A549 (cell line): ENCODE data around the gene LPAR5. TPM values are rescaled to one million over a fixed set of nuclear protein-coding genes. Genes with fewer than 3 reads are reported as not detected.
A peak's percentile ranks its signal among the peaks of the same experiment; 100 is the strongest.

Source experiments
- ATAC-seq, 2 experiments: fragments of 200-7000 bp in 1 of 2; fragments of >200 bp in 1 of 2; cut with Nextera tagmentation in 1 of 2; cut with Tn5 transposase in 1 of 2; 3 replicates each; pipeline versions ENCODE4 v1.8.0 to v1.9.1; 2018 to 2020; ENCODE audit warnings: mild to moderate bottlenecking in 1 of 2, moderate library complexity in 1 of 2
- CTCF ChIA-PET: fragments of 300-600 bp; sonication (Branson Sonifier 250); formaldehyde crosslinking; extraction: SDS; loops from one replicate; lab custom pipeline; 2021; ENCODE audit warnings: antibody characterized with exemption, inconsistent platforms; lab: Yijun Ruan, JAX
- POLR2A ChIA-PET: fragments of 350-600 bp; formaldehyde crosslinking; extraction: SDS; loops from one replicate; lab custom pipeline; 2021; ENCODE audit warnings: antibody characterized with exemption, inconsistent platforms; lab: Yijun Ruan, JAX
- DNase-seq, 2 experiments: peaks; one replicate each; pipeline versions ENCODE4 v3.0.0 to v3.0.0-alpha.2; 2011 to 2016; ENCODE audit warnings: low read depth in 1 of 2, low spot score in 1 of 2
- FAIRE-seq: peaks from 2 replicates; lab custom pipeline; 2011; peaks lifted over from hg19 to GRCh38; lab: Jason Lieb, UNC
- H3K27ac ChIP-seq, 2 experiments: fragments of >200 bp; sonication (Bioruptor Twin); formaldehyde crosslinking; 3 replicates each; pipeline ENCODE4 v1.5.1; 2016 to 2017
- H3K4me1 ChIP-seq: fragments of >200 bp; sonication (Bioruptor Twin); formaldehyde crosslinking; 3 replicates; pipeline ENCODE4 v1.6.1; 2016
- H3K4me2 ChIP-seq: fragments of >200 bp; sonication (Bioruptor Twin); formaldehyde crosslinking; 3 replicates; pipeline ENCODE4 v1.6.1; 2016
- H3K4me3 ChIP-seq: fragments of >200 bp; sonication (Bioruptor Twin); formaldehyde crosslinking; 3 replicates; pipeline ENCODE4 v1.5.1; 2016
- H3K9me3 ChIP-seq: fragments of >200 bp; sonication (Bioruptor Twin); formaldehyde crosslinking; 3 replicates; pipeline ENCODE4 v1.6.1; 2016
- ATOH8 ChIP-seq: fragments of 250-450 bp; sonication (Bioruptor Pico); IDR thresholded peaks from 2 replicates; pipeline ENCODE4 v1.5.0; 2020; ENCODE audit warnings: low read depth, mild to moderate bottlenecking, moderate library complexity
- BHLHE40 ChIP-seq: IDR thresholded peaks from 2 replicates; pipeline ENCODE4 v1.6.1; 2012; ENCODE audit warnings: low read depth, low read length, inconsistent platforms
- CBX2 ChIP-seq: fragments of 200-600 bp; sonication (generic); IDR thresholded peaks from 2 replicates; pipeline ENCODE4 v1.6.1; 2016; ENCODE audit warnings: low read depth, mild to moderate bottlenecking, borderline replicate concordance
- CHD4 ChIP-seq: fragments of 200-600 bp; sonication (generic); IDR thresholded peaks from 2 replicates; pipeline ENCODE4 v1.6.1; 2016; ENCODE audit warnings: antibody characterized with exemption, mild to moderate bottlenecking, borderline replicate concordance
- EHF ChIP-seq: fragments of 250-450 bp; sonication (Bioruptor Pico); IDR thresholded peaks from 2 replicates; pipeline ENCODE4 v1.5.0; 2020; ENCODE audit warnings: mild to moderate bottlenecking
- EHMT2 ChIP-seq: fragments of 200-600 bp; sonication (generic); IDR thresholded peaks from 2 replicates; pipeline ENCODE4 v1.6.1; 2016; ENCODE audit warnings: antibody characterized with exemption, low read depth, mild to moderate bottlenecking, moderate library complexity
- ELK1 ChIP-seq: fragments of 150-350 bp; IDR thresholded peaks from 2 replicates; pipeline ENCODE4 v1.6.1; 2014; ENCODE audit warnings: low read depth, mild to moderate bottlenecking, low read length
- EP300 ChIP-seq, 2 experiments: fragments of >200 bp; sonication (Bioruptor Twin); formaldehyde crosslinking; IDR thresholded peaks; 2 replicates in 1 of 2; 3 replicates in 1 of 2; pipeline ENCODE4 v1.6.1; 2016 to 2017
- ESRRA ChIP-seq: fragments of 150-350 bp; IDR thresholded peaks from 2 replicates; pipeline ENCODE4 v1.6.1; 2014; ENCODE audit warnings: mild to moderate bottlenecking, low read length, borderline replicate concordance
- GATA3 ChIP-seq: IDR thresholded peaks from 2 replicates; pipeline ENCODE4 v1.6.1; 2012; ENCODE audit warnings: borderline replicate concordance
- HES2 ChIP-seq: fragments of >200 bp; sonication (Bioruptor Twin); formaldehyde crosslinking; IDR thresholded peaks from 2 replicates; pipeline ENCODE4 v1.6.1; 2016
- HOXA7 ChIP-seq: fragments of 250-450 bp; sonication (Bioruptor Pico); IDR thresholded peaks from 2 replicates; pipeline ENCODE4 v1.5.0; 2020; ENCODE audit warnings: mild to moderate bottlenecking, moderate library complexity
- JUN ChIP-seq, 2 experiments: fragments of >200 bp; sonication (Bioruptor Twin); formaldehyde crosslinking; IDR thresholded peaks; 2 replicates in 1 of 2; 3 replicates in 1 of 2; pipeline ENCODE4 v1.6.1; 2016 to 2017
- MAFK ChIP-seq: fragments of 450-650 bp; IDR thresholded peaks from 2 replicates; pipeline ENCODE4 v1.6.1; 2014; ENCODE audit not compliant: partially characterized antibody
- NFE2L2 ChIP-seq: fragments of 150-350 bp; conservative IDR thresholded peaks from 2 replicates; pipeline ENCODE4 v1.6.1; 2014; ENCODE audit warnings: low read length
- NPAS2 ChIP-seq: fragments of 250-450 bp; sonication (Bioruptor Pico); IDR thresholded peaks from 2 replicates; pipeline ENCODE4 v1.8.0; 2022; ENCODE audit warnings: mild to moderate bottlenecking, moderate library complexity, borderline replicate concordance
- POLR2A ChIP-seq: IDR thresholded peaks from 2 replicates; pipeline ENCODE4 v1.6.1; 2012; ENCODE audit warnings: mild to moderate bottlenecking, low read length
- SREBF2 ChIP-seq: fragments of 450-650 bp; IDR thresholded peaks from 2 replicates; pipeline ENCODE4 v1.6.1; 2014; ENCODE audit warnings: mild to moderate bottlenecking, moderate library complexity
- TFCP2L1 ChIP-seq: fragments of 250-450 bp; sonication (Bioruptor Pico); IDR thresholded peaks from 2 replicates; pipeline ENCODE4 v1.5.0; 2021; ENCODE audit warnings: mild to moderate bottlenecking
- ZFP36 ChIP-seq: fragments of 450-650 bp; IDR thresholded peaks from 2 replicates; pipeline ENCODE4 v1.6.1; 2014; ENCODE audit warnings: borderline replicate concordance; ENCODE audit not compliant: partially characterized antibody
- ZNF302 ChIP-seq: fragments of 250-450 bp; sonication (Bioruptor Pico); IDR thresholded peaks from 2 replicates; pipeline ENCODE4 v1.9.0; 2021; ENCODE audit warnings: inconsistent platforms, mild to moderate bottlenecking, moderate library complexity
- ZSCAN20 ChIP-seq: fragments of 250-450 bp; sonication (Bioruptor Pico); IDR thresholded peaks from 2 replicates; pipeline ENCODE4 v1.8.0; 2022; ENCODE audit warnings: mild to moderate bottlenecking, moderate library complexity
- WGBS: methylation state at CpG from one replicate; pipeline ENCODE4 v1.1.6; 2017; ENCODE audit errors: missing lambda C conversion rate; 5-methylcytosine and 5-hydroxymethylcytosine counted together
- polyA plus RNA-seq, 4 experiments: library from polyadenylated mRNA; depleted of rRNA in 3 of 4; stranded (reverse); fragments of >200 nt; fragmentation: RNase III in 1 of 4; extraction: RNeasy Plus Mini Kit Qiagen cat#74134 plus additional on column Dnase treatment in 1 of 4; gene quantifications; 2 replicates in 3 of 4; 3 replicates in 1 of 4; pipeline ENCODE4 v1.2.3, GENCODE V29; 2011 to 2017
- TF ChIP-seq, protein P1 (sequence below): fragments of 250-450 bp; sonication (Bioruptor Pico); IDR thresholded peaks from 2 replicates; pipeline ENCODE4 v1.5.0; 2021; ENCODE audit warnings: mild to moderate bottlenecking, moderate library complexity, borderline replicate concordance

Gene LPAR5
- polyA plus RNA-seq, 2 of the 4 experiments (the other 2 are of a cell fraction) = 0.66 to 0.74 TPM

DNA sequence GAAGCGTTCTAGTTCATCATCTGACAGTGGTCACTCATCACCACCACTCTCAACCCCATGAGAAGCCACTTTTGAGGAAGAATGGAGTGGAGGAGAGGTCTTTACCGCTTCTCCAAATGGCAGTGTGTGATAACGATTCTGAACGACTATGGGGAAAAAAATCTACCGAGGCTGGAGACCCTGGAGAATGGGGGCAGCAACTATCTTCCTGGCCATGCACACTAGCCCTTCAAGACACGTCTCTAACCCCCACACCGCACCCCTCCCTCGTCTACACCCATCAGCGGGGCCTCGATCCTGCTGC lies 26.8 kb upstream of the LPAR5 start:
- H3K4me2 ChIP-seq = peak overlapping the region; percentile 85
- ATAC-seq (peak; percentile 71 to 76), FAIRE-seq (no peak), DNase-seq (peak in 1 of 2 experiments; percentile 92)
- ChIA-PET CTCF (interaction anchor here (1.2 kb wide), 1 partner anchor 44 kb away, joined by 3 read pairs; no protein-coding TSS in a partner anchor), POLR2A (no interaction called here)
- peak overlapping the region; percentile 77 for H3K4me3 ChIP-seq
- under 1% methylated on average over 10 of the region's 10 CpGs for WGBS
- H3K27ac ChIP-seq = peak overlapping the region; percentile 72 to 80
- H3K9me3 ChIP-seq = no peaks in the 10 kb centered on the region
- TF ChIP-seq CHD4 (no peak), TFCP2L1 (CRISPR knock-in tag) (0 out of 2 replicates have a peak, but pooled peaks have one; percentile 12)
- H3K4me1 ChIP-seq = peaks cover 7% of the 10 kb centered on the region; the same call in 2 of the 3 replicates

GRCh38 chr12:6653987-6654386 lies 18.2 kb upstream of the LPAR5 start:
- WGBS = 93% methylated on average over 5 of the region's 5 CpGs

GRCh38 chr12:6653342-6653741 lies 17.6 kb upstream of the LPAR5 start:
- H3K4me2 ChIP-seq = no peak overlapping the region
- no peak for ATAC-seq
- CTCF ChIA-PET = interaction anchor here (0.9 to 1.9 kb wide), 3 partner anchors 9 to 73 kb away, joined by 3 to 4 read pairs (median 3); no protein-coding TSS in a partner anchor
- peak; percentile 43 for FAIRE-seq
- H3K27ac ChIP-seq = no peak overlapping the region
- H3K9me3 ChIP-seq = no peaks in the 10 kb centered on the region
- H3K4me3 ChIP-seq = no peak overlapping the region
- no peak for DNase-seq
- no peak for TF ChIP-seq GATA3
- TF ChIP-seq EHMT2 = no peak
- TF ChIP-seq, protein P1, sequence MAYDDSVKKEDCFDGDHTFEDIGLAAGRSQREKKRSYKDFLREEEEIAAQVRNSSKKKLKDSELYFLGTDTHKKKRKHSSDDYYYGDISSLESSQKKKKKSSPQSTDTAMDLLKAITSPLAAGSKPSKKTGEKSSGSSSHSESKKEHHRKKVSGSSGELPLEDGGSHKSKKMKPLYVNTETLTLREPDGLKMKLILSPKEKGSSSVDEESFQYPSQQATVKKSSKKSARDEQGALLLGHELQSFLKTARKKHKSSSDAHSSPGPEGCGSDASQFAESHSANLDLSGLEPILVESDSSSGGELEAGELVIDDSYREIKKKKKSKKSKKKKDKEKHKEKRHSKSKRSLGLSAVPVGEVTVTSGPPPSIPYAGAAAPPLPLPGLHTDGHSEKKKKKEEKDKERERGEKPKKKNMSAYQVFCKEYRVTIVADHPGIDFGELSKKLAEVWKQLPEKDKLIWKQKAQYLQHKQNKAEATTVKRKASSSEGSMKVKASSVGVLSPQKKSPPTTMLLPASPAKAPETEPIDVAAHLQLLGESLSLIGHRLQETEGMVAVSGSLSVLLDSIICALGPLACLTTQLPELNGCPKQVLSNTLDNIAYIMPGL = no peak
- TF ChIP-seq POLR2A = no peak
- H3K4me1 ChIP-seq = no peaks in the 10 kb centered on the region
- 100% methylated on average over 1 of the region's 1 CpG for WGBS
- POLR2A ChIA-PET = no interaction called here

More at GRCh38 chr12:6653987-6654386, 18.2 kb upstream of the LPAR5 start:
- TF ChIP-seq HOXA7 (CRISPR knock-in tag) = no peak
- no peak for TF ChIP-seq MAFK
- TF ChIP-seq NPAS2 (CRISPR knock-in tag) = no peak
- TF ChIP-seq BHLHE40 = no peak
- TF ChIP-seq SREBF2 = no peak
- H3K9me3 ChIP-seq = no peaks in the 10 kb centered on the region
- ChIA-PET POLR2A (no interaction called here), CTCF (interaction anchor here (0.6 to 1.9 kb wide), 3 partner anchors 9 to 38 kb away, joined by 3 to 4 read pairs (median 4); no protein-coding TSS in a partner anchor)
- no peak overlapping the region for H3K4me2 ChIP-seq
- FAIRE-seq (no peak), DNase-seq (no peak), ATAC-seq (no peak)
- no peak overlapping the region for H3K4me3 ChIP-seq
- H3K27ac ChIP-seq = no peak overlapping the region
- no peaks in the 10 kb centered on the region for H3K4me1 ChIP-seq

- ChIA-PET CTCF (interaction anchor here (0.7 to 1.9 kb wide), 3 partner anchors 11 to 190 kb away, joined by 3 to 4 read pairs (median 3); no protein-coding TSS in a partner anchor), POLR2A (no interaction called here)
- FAIRE-seq (no peak), DNase-seq (no peak), ATAC-seq (no peak)
- Histone ChIP-seq H3K27ac (no peak overlapping the region), H3K4me2 (no peak overlapping the region), H3K9me3 (no peaks in the 10 kb centered on the region; the same call in 2 of the 3 replicates), H3K4me3 (no peak overlapping the region), H3K4me1 (no peaks in the 10 kb centered on the region)
- no peak for TF ChIP-seq EHF (CRISPR knock-in tag)
- no peak for TF ChIP-seq NPAS2 (CRISPR knock-in tag)
- no peak for TF ChIP-seq HES2
- TF ChIP-seq ELK1 = no peak
- TF ChIP-seq ESRRA = no peak
- no peak for TF ChIP-seq HOXA7 (CRISPR knock-in tag)
- no peak for TF ChIP-seq ATOH8 (CRISPR knock-in tag)
- no peak for TF ChIP-seq CBX2
- TF ChIP-seq ZNF302 = no peak
- no peak for TF ChIP-seq ZSCAN20 (CRISPR knock-in tag)
- no peak for TF ChIP-seq EP300 (IDR thresholded peaks at IDR 0.05)
- TF ChIP-seq JUN (IDR thresholded peaks at IDR 0.05) = no peak
- TF ChIP-seq ZFP36 = no peak
- no peak for TF ChIP-seq NFE2L2
- 92% methylated on average over 12 of the region's 12 CpGs for WGBS
These were observed 16.6 kb upstream of the LPAR5 start for GRCh38 chr12:6652391-6652790.
